T-helper 2 cell treated with Interferon-gamma antibody and Interleukin-4, amounts not matched to agents 5 μg/mL and 100 μg/mL, for 36 hours (primary cell): ENCODE results near the gene MARK2.
A peak's percentile ranks its signal among the peaks of the same experiment; 100 is the strongest.

Experiments used
- DNase-seq: peaks from one replicate; pipeline ENCODE4 v3.0.0; 2021; ENCODE audit warnings: low spot score
- H3K27ac Mint-ChIP-seq: one replicate; pipeline ENCODE4 v1.8.0; 2021; ENCODE audit warnings: mild to moderate bottlenecking, mixed read lengths
- H3K27me3 Mint-ChIP-seq: one replicate; pipeline ENCODE4 v1.8.0; 2021; ENCODE audit warnings: low read depth, mixed read lengths
- H3K36me3 Mint-ChIP-seq: one replicate; pipeline ENCODE4 v1.8.0; 2021; ENCODE audit warnings: low read depth, mixed read lengths
- H3K4me1 Mint-ChIP-seq: one replicate; pipeline ENCODE4 v1.8.0; 2021; ENCODE audit warnings: low read depth, mixed read lengths
- H3K4me3 Mint-ChIP-seq: one replicate; pipeline ENCODE4 v1.8.0; 2022; ENCODE audit warnings: mild to moderate bottlenecking, moderate library complexity, mixed read lengths
- H3K9me3 Mint-ChIP-seq: one replicate; pipeline ENCODE4 v1.8.0; 2021; ENCODE audit warnings: mixed read lengths

MARK2 gene

DNA sequence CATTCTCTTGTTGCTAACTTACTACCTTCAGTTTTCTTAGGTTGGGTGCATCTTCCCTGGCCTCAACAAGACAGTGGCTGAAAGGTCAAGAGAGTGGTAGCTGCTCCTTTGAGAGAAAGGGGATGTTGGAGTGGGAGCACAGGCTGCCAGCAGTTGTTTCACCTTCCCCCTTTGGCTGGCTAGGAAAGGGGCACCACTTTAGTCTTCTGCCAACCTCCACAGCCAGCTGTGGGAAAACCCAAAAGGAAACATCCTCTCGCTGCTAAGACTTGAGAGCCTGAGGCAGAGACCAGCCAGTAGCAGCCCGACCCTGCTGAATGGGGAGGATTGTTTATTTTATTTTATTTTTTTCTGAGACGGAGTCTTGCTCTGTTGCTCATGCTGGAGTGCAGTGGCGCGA is 34.4 kb downstream of the MARK2 start:
- Mint-ChIP-seq H3K4me1 (peaks cover 42% of the 10 kb centered on the region), H3K27me3 (no peaks in the 10 kb centered on the region), H3K27ac (no peak overlapping the region), H3K9me3 (no peaks in the 10 kb centered on the region), H3K36me3 (peaks cover 31% of the 10 kb centered on the region), H3K4me3 (no peak overlapping the region)
- no peak for DNase-seq

DNA sequence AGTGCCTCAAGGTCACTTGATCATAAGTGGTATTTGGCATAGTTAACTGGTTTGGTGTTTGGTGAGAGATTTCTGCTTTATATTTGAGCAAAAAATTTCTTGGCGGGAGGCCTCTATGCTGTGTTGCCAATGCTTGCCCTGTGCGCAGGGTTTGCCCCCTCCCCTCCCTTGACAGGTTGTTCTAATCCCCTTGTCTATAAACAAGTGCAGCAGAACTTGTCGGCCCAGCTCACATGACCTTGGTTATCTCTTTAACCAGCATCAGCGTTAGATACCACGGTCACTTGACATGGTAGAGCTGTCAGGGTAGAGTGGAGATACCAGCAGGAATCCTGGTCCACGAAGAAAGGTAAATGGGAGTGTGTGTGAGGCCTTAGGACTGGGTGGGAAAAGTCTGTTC is 35.6 kb downstream of the MARK2 start:
- DNase-seq = no peak
- Mint-ChIP-seq H3K4me3 (no peak overlapping the region), H3K9me3 (no peaks in the 10 kb centered on the region), H3K4me1 (peaks cover 33% of the 10 kb centered on the region), H3K36me3 (peaks cover 23% of the 10 kb centered on the region), H3K27ac (no peak overlapping the region), H3K27me3 (no peaks in the 10 kb centered on the region)

DNA sequence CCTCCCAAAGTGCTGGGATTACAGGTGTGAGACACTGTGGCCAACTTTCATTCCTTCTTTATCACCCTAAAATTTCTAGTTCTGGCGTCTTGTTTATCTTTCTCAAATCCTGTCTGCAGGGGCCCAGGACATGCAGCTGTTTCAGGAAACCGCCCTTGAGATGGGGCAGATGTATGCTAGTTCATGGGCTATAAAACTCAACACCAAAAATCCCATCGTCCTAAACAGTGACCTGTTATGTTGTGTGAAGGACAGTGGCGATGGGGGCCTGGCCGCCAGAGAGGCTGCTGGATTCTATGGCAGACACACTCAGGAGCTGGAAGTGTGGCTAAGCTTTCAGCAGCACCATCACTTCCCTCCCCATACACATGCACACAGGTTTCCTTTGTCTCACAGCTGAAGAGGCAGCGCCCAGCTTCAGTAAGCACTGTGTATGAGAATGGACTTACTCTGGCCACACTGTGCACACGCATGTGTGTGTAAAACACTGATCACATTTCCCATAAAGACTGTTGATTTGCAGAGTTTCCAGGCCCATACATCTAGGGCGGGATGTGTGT is 36.7 kb downstream of the MARK2 start:
- no peak overlapping the region for H3K27ac Mint-ChIP-seq
- no peak overlapping the region for H3K4me3 Mint-ChIP-seq
- no peaks in the 10 kb centered on the region for H3K9me3 Mint-ChIP-seq
- H3K4me1 Mint-ChIP-seq = peaks cover 33% of the 10 kb centered on the region
- peaks cover 17% of the 10 kb centered on the region for H3K36me3 Mint-ChIP-seq
- DNase-seq = no peak
- no peaks in the 10 kb centered on the region for H3K27me3 Mint-ChIP-seq

DNA sequence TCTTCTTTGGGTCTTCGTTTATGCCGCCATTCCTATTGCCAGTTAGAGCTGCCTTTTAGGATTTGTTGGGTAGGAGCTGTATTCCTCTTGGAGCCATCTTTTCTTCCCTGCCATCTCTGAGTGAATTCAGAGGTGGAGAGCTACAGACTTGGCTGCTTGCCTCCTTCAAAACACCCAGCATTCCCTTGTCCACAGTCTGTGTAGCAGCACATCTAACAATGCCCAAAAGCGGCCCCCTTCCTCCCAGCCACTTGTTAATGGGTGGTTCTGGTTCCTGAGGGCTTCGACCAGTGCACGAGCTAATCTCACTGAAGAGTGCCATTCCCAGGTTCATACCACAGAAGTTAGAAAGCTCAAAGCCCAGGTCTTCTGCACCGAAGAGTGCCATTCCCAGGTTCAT is 37.7 kb downstream of the MARK2 start:
- H3K27me3 Mint-ChIP-seq = no peaks in the 10 kb centered on the region
- no peaks in the 10 kb centered on the region for H3K9me3 Mint-ChIP-seq

DNA sequence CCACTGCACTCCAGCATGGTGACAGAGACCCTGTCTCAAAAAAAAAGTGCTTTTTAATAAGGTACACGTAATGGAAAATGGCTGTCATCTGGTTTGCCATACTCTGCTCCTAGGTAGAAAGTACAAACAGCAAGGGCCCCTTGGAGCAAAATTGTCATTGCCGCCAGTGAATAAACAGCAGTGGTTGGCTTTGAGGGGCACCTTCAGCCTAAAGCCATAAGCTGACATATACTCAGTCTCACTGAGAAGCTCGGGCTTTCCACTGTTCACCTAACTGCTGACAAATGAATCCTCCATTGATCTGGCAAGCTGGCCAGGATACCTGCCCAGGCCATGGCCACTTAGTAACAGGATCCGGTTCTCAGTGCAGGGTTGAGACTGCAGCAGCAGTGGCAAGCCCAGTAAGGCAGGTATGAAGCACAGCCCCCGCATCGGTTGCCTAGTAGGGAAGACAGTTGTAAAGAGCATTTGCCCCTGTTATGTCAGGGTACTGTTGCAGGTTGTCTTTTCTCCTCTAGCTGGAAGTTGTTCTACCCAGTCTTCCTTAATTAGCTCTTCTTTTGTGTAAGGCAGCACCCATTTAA is 38.8 kb downstream of the MARK2 start:
- H3K27ac Mint-ChIP-seq = no peak overlapping the region
- H3K4me3 Mint-ChIP-seq = no peak overlapping the region

More for the DNA sequence above, 37.7 kb downstream of the MARK2 start:
- Mint-ChIP-seq H3K4me3 (no peak overlapping the region), H3K36me3 (peaks cover 20% of the 10 kb centered on the region), H3K27ac (no peak overlapping the region), H3K4me1 (peaks cover 31% of the 10 kb centered on the region)
- no peak for DNase-seq

DNA sequence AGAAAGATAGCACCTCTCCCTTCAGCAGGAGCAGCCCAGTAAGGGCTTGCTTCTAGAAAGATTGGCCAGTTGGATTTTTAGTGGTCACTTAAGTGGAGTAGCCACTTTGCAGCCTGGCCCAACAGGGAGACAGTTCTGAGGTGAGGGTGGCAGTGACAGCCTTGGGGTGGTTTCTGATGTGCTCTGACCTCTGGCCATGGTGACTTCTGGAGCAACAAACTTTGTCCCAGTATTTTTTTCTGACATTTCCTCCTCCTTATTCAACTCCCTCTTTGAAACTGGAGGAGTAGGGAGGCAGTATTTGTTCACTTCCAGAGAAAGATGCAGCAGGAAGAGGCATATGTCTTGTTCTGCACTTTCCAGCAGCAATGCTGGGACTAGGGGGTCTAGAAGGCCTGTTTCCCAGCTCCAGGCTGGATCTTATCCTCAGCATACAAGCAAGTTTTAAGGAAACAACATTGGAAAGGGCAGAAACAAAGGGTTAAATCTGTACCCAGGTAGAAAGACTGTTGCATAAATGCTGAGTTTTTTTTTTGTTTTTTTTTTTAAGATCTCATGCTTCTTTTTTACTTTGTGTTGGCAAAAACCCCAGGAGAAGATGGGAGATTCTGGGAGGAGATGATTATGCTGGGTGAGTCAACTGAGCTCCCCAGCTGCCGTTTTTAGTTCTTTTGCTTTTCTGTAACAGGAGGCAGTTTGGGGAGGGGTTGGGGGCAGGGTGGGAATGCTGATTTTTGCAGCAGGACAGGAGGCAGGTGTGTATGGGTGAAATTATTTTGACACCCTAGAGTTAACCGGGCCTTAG is 40.9 kb downstream of the MARK2 start:
- Mint-ChIP-seq H3K4me3 (no peak overlapping the region), H3K27me3 (no peaks in the 10 kb centered on the region), H3K9me3 (no peaks in the 10 kb centered on the region), H3K4me1 (peaks cover 29% of the 10 kb centered on the region), H3K27ac (no peak overlapping the region), H3K36me3 (peaks cover 16% of the 10 kb centered on the region)
- no peak for DNase-seq

More for the DNA sequence above, 38.8 kb downstream of the MARK2 start:
- DNase-seq = no peak
- Mint-ChIP-seq H3K9me3 (no peaks in the 10 kb centered on the region), H3K27me3 (no peaks in the 10 kb centered on the region), H3K36me3 (peaks cover 21% of the 10 kb centered on the region), H3K4me1 (peaks cover 25% of the 10 kb centered on the region)

DNA sequence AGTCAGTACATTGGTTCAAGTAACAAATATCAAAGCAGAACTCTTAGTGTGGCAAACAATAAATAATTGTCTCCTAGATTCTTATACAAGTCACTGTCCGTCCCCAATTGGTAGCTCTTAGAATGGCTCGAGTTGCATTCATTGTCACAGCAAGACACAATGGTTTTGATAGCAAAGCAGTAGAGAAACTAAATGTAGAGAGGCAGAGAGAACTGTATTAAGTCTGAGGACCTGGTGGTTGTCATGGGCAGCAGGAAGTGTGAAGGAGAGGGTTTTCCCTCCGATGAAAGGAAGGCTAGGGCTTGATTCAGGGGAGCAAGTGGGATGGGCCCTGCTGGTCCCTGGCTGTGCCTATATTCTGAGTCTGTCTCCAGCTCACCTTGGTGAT is 41.5 kb downstream of the MARK2 start:
- no peaks in the 10 kb centered on the region for H3K9me3 Mint-ChIP-seq

DNA sequence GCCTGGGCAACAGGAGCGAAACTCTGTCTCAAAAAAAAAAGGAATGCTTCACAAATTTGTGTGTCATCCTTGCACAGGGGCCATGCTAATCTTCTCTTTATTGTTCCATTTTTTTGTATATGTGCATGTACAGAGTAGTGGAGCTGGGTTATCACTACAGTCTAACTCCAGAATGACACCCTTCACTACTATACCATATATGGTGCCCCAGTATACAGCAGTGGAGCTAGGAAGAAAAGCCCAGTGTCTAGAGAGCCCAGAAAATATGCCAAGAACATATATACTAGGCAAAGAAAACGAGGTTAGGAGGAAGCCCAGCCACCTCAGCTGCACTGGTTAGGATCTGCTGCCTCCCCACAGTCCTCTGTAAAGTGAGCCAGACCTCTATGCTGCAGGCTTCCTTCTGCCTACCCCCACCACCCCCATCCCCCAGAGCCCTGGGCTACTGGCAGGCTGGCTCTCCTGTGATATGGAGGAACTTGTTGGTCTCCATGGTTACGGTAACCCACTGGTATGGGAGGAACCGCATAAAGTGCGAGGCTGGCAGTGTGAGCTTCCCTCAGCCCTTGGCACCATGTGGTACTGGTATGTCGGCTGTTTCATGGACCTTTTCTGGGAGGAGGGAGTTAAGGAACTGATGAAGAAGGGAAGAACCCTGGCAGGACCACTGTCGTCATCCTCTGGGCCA is 43.8 kb downstream of the MARK2 start:
- Mint-ChIP-seq H3K4me1 (peaks cover 40% of the 10 kb centered on the region), H3K9me3 (no peaks in the 10 kb centered on the region), H3K36me3 (peaks cover 12% of the 10 kb centered on the region), H3K4me3 (no peak overlapping the region), H3K27me3 (no peaks in the 10 kb centered on the region), H3K27ac (no peak overlapping the region)
- DNase-seq = no peak

More for the DNA sequence above, 41.5 kb downstream of the MARK2 start:
- peak overlapping the region; percentile 1 for H3K27ac Mint-ChIP-seq
- no peak for DNase-seq
- H3K4me3 Mint-ChIP-seq = no peak overlapping the region
- peaks cover 29% of the 10 kb centered on the region for H3K4me1 Mint-ChIP-seq
- H3K27me3 Mint-ChIP-seq = no peaks in the 10 kb centered on the region
- peaks cover 15% of the 10 kb centered on the region for H3K36me3 Mint-ChIP-seq

DNA sequence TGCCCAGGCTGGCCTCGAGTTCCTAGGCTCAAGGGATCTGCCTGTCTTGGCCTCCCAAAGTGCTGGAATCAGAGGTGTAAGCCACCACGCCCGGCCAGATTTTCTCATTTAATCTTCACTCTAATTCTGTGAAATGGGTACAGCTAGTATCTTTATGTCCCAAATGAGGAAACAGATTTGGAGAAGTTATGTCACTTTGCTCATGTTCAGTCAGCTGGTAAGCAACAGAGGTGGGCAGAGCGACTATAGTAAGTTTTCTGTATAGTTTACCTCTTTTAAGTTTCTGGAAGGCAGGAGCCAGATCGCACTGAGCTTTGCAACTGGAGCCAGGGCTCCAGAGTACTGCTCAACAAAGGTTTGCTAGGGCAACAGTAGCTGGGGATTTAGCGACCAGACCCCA is 44.9 kb downstream of the MARK2 start:
- peaks cover 7% of the 10 kb centered on the region for H3K36me3 Mint-ChIP-seq
- no peaks in the 10 kb centered on the region for H3K9me3 Mint-ChIP-seq
- H3K27me3 Mint-ChIP-seq = no peaks in the 10 kb centered on the region
- no peak for DNase-seq
- peaks cover 42% of the 10 kb centered on the region for H3K4me1 Mint-ChIP-seq
- no peak overlapping the region for H3K27ac Mint-ChIP-seq
- no peak overlapping the region for H3K4me3 Mint-ChIP-seq

DNA sequence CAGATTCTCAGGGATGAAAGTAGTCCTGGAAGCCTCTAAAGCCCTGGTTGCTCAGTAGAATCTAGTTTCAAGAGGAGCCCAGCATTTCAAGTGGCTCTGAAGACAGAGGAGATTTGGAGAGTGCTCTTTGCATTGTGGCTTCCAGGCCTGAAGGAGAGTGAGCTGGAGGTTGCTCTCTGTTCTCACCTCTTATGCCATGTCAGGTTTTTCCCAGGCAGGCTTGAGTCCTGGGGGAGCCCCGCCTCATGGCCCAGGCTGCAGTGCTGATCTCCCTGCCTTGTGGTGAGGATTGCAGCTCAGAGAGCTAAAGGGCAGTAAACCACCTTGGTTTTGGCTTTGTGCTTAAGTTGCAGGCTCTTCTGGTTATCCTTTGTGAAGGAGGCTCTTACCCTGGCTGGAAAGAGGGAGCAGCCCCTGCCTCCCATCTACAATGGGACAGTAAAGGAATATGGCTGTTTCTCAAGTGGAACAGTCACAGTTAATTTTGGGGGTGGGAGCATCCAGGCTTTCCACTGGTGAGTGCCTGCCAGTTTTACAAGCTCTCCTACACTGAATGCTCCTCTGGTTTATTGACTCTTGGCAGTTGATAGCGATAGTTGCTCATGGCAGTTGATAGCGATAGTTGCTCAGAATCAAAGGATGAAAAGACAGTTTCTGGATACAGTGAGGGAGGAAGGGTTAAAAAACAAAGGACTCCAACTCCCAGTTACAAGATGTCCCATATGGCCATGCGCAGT is 45.5 kb downstream of the MARK2 start:
- H3K9me3 Mint-ChIP-seq = no peaks in the 10 kb centered on the region
- DNase-seq = no peak
- no peak overlapping the region for H3K4me3 Mint-ChIP-seq
- no peak overlapping the region for H3K27ac Mint-ChIP-seq
- no peaks in the 10 kb centered on the region for H3K27me3 Mint-ChIP-seq
- H3K4me1 Mint-ChIP-seq = peaks cover 43% of the 10 kb centered on the region
- H3K36me3 Mint-ChIP-seq = peaks cover 9% of the 10 kb centered on the region

DNA sequence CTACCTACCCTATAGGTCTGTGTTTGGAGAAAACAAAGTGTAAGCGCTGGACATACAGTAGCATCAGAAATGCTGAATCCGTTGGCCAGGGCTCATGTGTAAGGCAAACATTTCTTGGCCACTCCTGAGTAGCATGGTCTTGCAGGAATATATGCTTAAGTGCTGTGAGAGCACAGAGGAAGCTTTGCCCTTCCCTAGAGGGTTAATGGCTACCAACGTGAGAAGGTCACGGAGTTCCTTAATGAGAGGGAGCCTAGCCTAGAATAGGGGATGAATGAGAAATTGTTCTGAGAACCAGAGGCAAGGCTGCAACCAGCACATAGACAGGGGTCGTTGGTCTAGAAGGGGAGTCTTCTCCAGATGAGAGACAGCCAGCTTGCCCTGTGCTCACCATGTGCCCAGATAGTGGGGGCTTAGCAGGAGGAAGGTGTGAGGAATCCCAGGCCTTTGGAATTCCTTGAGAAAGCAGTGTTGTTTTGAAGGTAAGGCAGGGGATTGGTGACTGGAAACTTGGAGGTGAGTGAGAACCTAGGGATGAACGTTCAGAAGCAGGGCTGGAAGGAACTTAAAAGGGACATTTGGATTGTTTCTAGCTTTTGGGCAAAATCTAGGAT is 48.6 kb downstream of the MARK2 start:
- Mint-ChIP-seq H3K36me3 (peaks cover 30% of the 10 kb centered on the region), H3K9me3 (no peaks in the 10 kb centered on the region), H3K27ac (peak overlapping the region; percentile 61), H3K27me3 (no peaks in the 10 kb centered on the region), H3K4me1 (peaks cover 59% of the 10 kb centered on the region), H3K4me3 (peak overlapping the region; percentile 93)
- DNase-seq = no peak

DNA sequence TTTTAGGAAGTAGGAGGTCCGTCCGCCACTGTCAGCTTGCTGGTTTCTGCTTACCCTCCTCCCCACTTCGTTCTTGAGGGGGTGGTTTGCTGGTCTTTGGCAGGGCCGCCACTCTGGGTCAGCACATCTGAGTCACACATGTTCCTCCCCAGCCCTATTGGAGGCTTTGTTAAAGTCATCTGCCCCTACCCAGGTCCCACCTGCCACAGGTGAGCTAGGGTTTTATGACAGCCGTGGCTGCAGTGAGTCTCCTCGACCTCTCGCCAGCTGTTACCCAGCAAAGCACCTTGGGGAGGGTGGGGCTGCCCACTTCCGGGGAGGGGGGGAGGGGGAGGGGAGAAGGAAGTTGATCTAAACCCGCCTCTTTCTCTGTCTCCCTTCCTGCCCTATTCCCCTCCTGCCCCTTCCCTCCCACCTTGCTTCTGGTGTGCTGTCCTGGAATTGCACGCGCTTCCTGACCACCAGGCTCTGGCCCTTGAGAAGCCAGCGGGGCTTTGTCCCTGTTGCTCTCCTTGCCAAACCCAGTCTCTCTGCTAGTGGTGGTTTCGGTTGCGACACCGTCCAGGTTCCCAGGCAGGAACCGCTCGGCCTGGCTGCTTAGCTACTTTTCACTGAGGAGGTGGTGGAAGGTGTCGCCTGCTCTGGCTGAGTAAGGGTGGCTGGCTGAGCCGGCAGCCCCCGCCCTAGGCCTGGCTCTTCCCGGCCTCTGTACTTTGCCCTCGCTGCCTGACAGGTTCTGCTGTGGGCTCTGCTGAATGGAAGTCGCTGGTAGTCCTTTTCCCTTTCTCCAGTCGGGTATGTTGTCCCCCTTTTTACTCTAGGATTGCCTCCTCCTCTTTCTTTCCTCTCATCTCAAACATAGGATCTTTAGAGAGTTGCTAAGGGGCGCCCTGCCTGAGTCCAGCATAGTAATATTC is 49.5 kb downstream of the MARK2 start:
- no peaks in the 10 kb centered on the region for H3K9me3 Mint-ChIP-seq
- peak overlapping the region; percentile 93 for H3K4me3 Mint-ChIP-seq
- peak; percentile 56 for DNase-seq
- peak overlapping the region; percentile 88 for H3K27ac Mint-ChIP-seq
- H3K36me3 Mint-ChIP-seq = peaks cover 31% of the 10 kb centered on the region
- H3K27me3 Mint-ChIP-seq = no peaks in the 10 kb centered on the region
- H3K4me1 Mint-ChIP-seq = peaks cover 59% of the 10 kb centered on the region
